ENCODE results near the gene SAMM50. TPM values are rescaled to one million over a fixed set of nuclear protein-coding genes. Genes with fewer than 3 reads are reported as not detected.

SAMM50 gene
- total RNA-seq, 1 experiment from 2014 or later, result 40.8 TPM

GRCh38 chr22:44033287-44033686 is 78.0 kb downstream of the SAMM50 start:
- DNase-seq (ENCODE audit: low read depth, low spot score), result no peak
- CTCF ChIA-PET, result no interaction called here

More at GRCh38 chr22:44033287-44033686, 78.0 kb downstream of the SAMM50 start:
- no peak overlapping the region for H3K4me3 ChIP-seq (replicated peaks in 1 of 2; ENCODE audit: low read depth in 1 of 2, low read length in 2 of 2)
- intact Hi-C loops (cut with micrococcal nuclease), result no loop called here
- H3K36me3 ChIP-seq (ENCODE audit: control insufficient read depth in 1 of 2, insufficient read depth in 2 of 2, low read length in 2 of 2), result no peaks in the 10 kb centered on the region
- H2AFZ ChIP-seq (ENCODE audit: low read depth, low read length, poor library complexity, severe bottlenecking), result no peak overlapping the region
- H4K20me1 ChIP-seq (ENCODE audit: insufficient read depth), result peaks cover 6% of the 10 kb centered on the region; the same call in 1 of the 2 replicates
- ChIA-PET POLR2A (no interaction called here), RAD21 (ENCODE audit: low non-redundant PET in 1 of 2, low total read pairs in 2 of 2, uncharacterized antibody in 2 of 2, unreplicated experiment in 2 of 2) (no interaction called here)
- no peak overlapping the region for H3K4me2 ChIP-seq (ENCODE audit: low read length)
- H3K9me3 ChIP-seq (ENCODE audit: control insufficient read depth in 1 of 2, insufficient read depth in 1 of 2, low read depth in 1 of 2, low read length in 2 of 2), result no peaks in the 10 kb centered on the region
- no peak for ATAC-seq
- no TSS peak for BruUV-seq (replicated peaks)
- no peak overlapping the region for H3K9ac ChIP-seq (ENCODE audit: low read length)
- no peaks in the 10 kb centered on the region for H3K9me2 ChIP-seq (ENCODE audit: insufficient read depth)
- peaks cover 7% of the 10 kb centered on the region; the same call in 1 of the 2 replicates for H3K79me2 ChIP-seq (ENCODE audit: insufficient read depth, low read length)
- H3K4me1 ChIP-seq (ENCODE audit: control insufficient read depth in 1 of 2, insufficient read depth in 2 of 2, low read length in 2 of 2), result peaks cover 12 to 17% of the 10 kb centered on the region in 2 experiments
- no peak for TF ChIP-seq CEBPB (IDR thresholded peaks at IDR 0.05; ENCODE audit: low read depth)
- TF ChIP-seq CBX3 (IDR thresholded peaks at IDR 0.05; ENCODE audit: low read depth), result no peak
- TF ChIP-seq CTCF (IDR thresholded peaks at IDR 0.05 in 2 of 3, conservative IDR thresholded peaks at IDR 0.05 in 1 of 3; ENCODE audit: borderline replicate concordance in 1 of 3, insufficient read depth in 1 of 3, low read depth in 2 of 3, low read length in 2 of 3), result no peak
- TF ChIP-seq ZNF274 (IDR thresholded peaks at IDR 0.05; ENCODE audit: low read depth, low read length), result no peak
- TF ChIP-seq ZFX (IDR thresholded peaks at IDR 0.05), result no peak
- TF ChIP-seq POLR2A (IDR thresholded peaks at IDR 0.05; ENCODE audit: borderline replicate concordance, extremely low read depth, insufficient read depth, insufficient read length), result no peak
- no peak for TF ChIP-seq ELF1 (IDR thresholded peaks at IDR 0.05; ENCODE audit: borderline replicate concordance, low read depth)
- TF ChIP-seq EGR1 (IDR thresholded peaks at IDR 0.05; ENCODE audit: low read depth), result no peak
- no peak for TF ChIP-seq FOSL1 (IDR thresholded peaks at IDR 0.05; ENCODE audit: low read depth)
- no peak for TF ChIP-seq SIN3A (IDR thresholded peaks at IDR 0.05; ENCODE audit: low read depth)
- TF ChIP-seq SRF (IDR thresholded peaks at IDR 0.05; ENCODE audit: low read depth), result no peak
- no peak for TF ChIP-seq ATF3 (IDR thresholded peaks at IDR 0.05)
- no peak for TF ChIP-seq RAD21 (IDR thresholded peaks at IDR 0.05; ENCODE audit: low read depth)
- no peak for TF ChIP-seq ZBTB33 (IDR thresholded peaks at IDR 0.05; ENCODE audit: extremely low read depth, insufficient replicate concordance, low read length)
- TF ChIP-seq TCF7L2 (IDR thresholded peaks at IDR 0.05; ENCODE audit: borderline replicate concordance, extremely low read depth, insufficient read depth, insufficient read length), result no peak
- no peak for TF ChIP-seq JUND (IDR thresholded peaks at IDR 0.05)
- no peaks in the 10 kb centered on the region for H3K27me3 ChIP-seq (ENCODE audit: insufficient read depth, low read length)
- H3K27ac ChIP-seq (ENCODE audit: low read depth, low read length), result no peak overlapping the region
